GM12878 (cell line): ENCODE results near the gene TOMM6. TPM values are rescaled to one million over a fixed set of nuclear protein-coding genes. Genes with fewer than 3 reads are reported as not detected.

ENCODE experiments used
- ATAC-seq: fragments of 200-7000 bp; cut with Tn5 transposase; 3 replicates; pipeline ENCODE4 v1.9.1; 2020; ENCODE audit warnings: mild to moderate bottlenecking, moderate library complexity
- Bru-seq: library from RNA; stranded (reverse); fragments of 400-500 nt; gene quantifications from one replicate; lab custom pipeline; 2021; lab: Mats Ljungman, UMichigan
- BruChase-seq, 2 experiments: library from RNA; stranded (reverse); fragments of 400-500 nt; gene quantifications; one replicate each; lab custom pipeline; 2021; lab: Mats Ljungman, UMichigan
- BruUV-seq: library from RNA; stranded (reverse); fragments of 400-500 nt; replicated peaks from 2 replicates; lab custom pipeline; 2021; lab: Mats Ljungman, UMichigan
- CTCF ChIA-PET: fragments of 300-600 bp; sonication (Branson Sonifier 250); formaldehyde crosslinking; extraction: SDS; loops from one replicate; lab custom pipeline; 2021; ENCODE audit warnings: inconsistent platforms; lab: Yijun Ruan, JAX
- POLR2A ChIA-PET: fragments of 350-600 bp; formaldehyde crosslinking; extraction: SDS; loops from one replicate; lab custom pipeline; 2021; ENCODE audit warnings: inconsistent platforms; lab: Charles Lee
- RAD21 ChIA-PET: fragments of 300-600 bp; sonication (Branson Sonifier 250); formaldehyde crosslinking; loops from one replicate; lab custom pipeline; 2023; ENCODE audit warnings: antibody characterized with exemption; ENCODE audit not compliant: unreplicated experiment; lab: Charles Lee
- SMC1A ChIA-PET: fragments of 300-600 bp; sonication (Branson Sonifier 250); formaldehyde crosslinking; loops from one replicate; lab custom pipeline; 2023; ENCODE audit not compliant: unreplicated experiment, uncharacterized antibody; lab: Charles Lee
- DNase-seq: peaks from one replicate; pipeline ENCODE4 v3.0.0-alpha.2; 2011; ENCODE audit warnings: low read depth, low spot score
- FAIRE-seq: peaks from 3 replicates; lab custom pipeline; 2011; peaks lifted over from hg19 to GRCh38; lab: Jason Lieb, UNC
- H2AFZ ChIP-seq: 2 replicates; pipeline ENCODE4 v1.6.0; 2011; ENCODE audit warnings: low read depth, low read length, control low read depth; ENCODE audit not compliant: control insufficient read depth
- H3K27ac ChIP-seq: 2 replicates; pipeline ENCODE4 v1.5.1; 2011; ENCODE audit warnings: control low read depth; ENCODE audit not compliant: control insufficient read depth, insufficient read depth
- H3K27me3 ChIP-seq, 2 experiments: replicated peaks in 1 of 2; 2 replicates each; pipeline versions ENCODE4 v1.6.0 to v1.6.1; 2011; ENCODE audit warnings: low read length in 1 of 2; ENCODE audit not compliant: control insufficient read depth in 2 of 2, insufficient read depth in 2 of 2
- H3K36me3 ChIP-seq, 2 experiments: 2 replicates each; pipeline ENCODE4 v1.5.1; 2011; ENCODE audit warnings: low read length in 1 of 2; ENCODE audit not compliant: control insufficient read depth in 2 of 2, insufficient read depth in 2 of 2
- H3K4me1 ChIP-seq: 2 replicates; pipeline ENCODE4 v1.6.1; 2011; ENCODE audit warnings: mild to moderate bottlenecking, low read length, moderate library complexity, mixed read lengths; ENCODE audit not compliant: control insufficient read depth, insufficient read depth
- H3K4me2 ChIP-seq: 2 replicates; pipeline ENCODE4 v1.6.0; 2011; ENCODE audit warnings: control low read depth; ENCODE audit not compliant: control insufficient read depth, insufficient read depth
- H3K4me3 ChIP-seq: fragments of 200-600 bp; sonication (generic); 2 replicates; pipeline ENCODE4 v1.5.1; 2016
- H3K79me2 ChIP-seq: 2 replicates; pipeline ENCODE4 v1.6.0; 2011; ENCODE audit warnings: low read length; ENCODE audit not compliant: control insufficient read depth, insufficient read depth
- H3K9ac ChIP-seq: 2 replicates; pipeline ENCODE4 v1.8.0; 2011; ENCODE audit warnings: low read length, control low read depth, mixed read lengths; ENCODE audit not compliant: control insufficient read depth, insufficient read depth
- H3K9me3 ChIP-seq: replicated peaks from 3 replicates; pipeline ENCODE4 v1.5.1; 2011; ENCODE audit warnings: mild to moderate bottlenecking, low read length; ENCODE audit not compliant: control insufficient read depth, insufficient read depth
- H4K20me1 ChIP-seq: 2 replicates; pipeline ENCODE4 v1.6.0; 2011; ENCODE audit not compliant: control insufficient read depth, insufficient read depth
- FOXM1 ChIP-seq: IDR thresholded peaks from 2 replicates; pipeline ENCODE4 v1.6.1; 2012; ENCODE audit warnings: low read depth, mild to moderate bottlenecking, inconsistent platforms, low read length, moderate library complexity
- HSF1 ChIP-seq: fragments of 150-350 bp; IDR thresholded peaks from 2 replicates; pipeline ENCODE4 v1.6.1; 2014; ENCODE audit warnings: mild to moderate bottlenecking, low read depth, low read length
- MAX ChIP-seq: IDR thresholded peaks from 2 replicates; pipeline ENCODE4 v1.6.1; 2012; ENCODE audit warnings: low read depth, low read length, improper control_type of control experiment
- MEF2B ChIP-seq: fragments of 450-650 bp; IDR thresholded peaks from 2 replicates; pipeline ENCODE4 v1.6.1; 2018; ENCODE audit warnings: mild to moderate bottlenecking, moderate library complexity; ENCODE audit not compliant: partially characterized antibody, poor library complexity, severe bottlenecking
- NRF1 ChIP-seq: conservative IDR thresholded peaks from 2 replicates; pipeline ENCODE4 v1.6.1; 2011; ENCODE audit warnings: mild to moderate bottlenecking, low read depth, low read length, improper control_type of control experiment
- SMAD5 ChIP-seq: IDR thresholded peaks from 2 replicates; pipeline ENCODE4 v1.6.1; 2016; ENCODE audit warnings: antibody characterized with exemption, low read depth
- WRNIP1 ChIP-seq: IDR thresholded peaks from 2 replicates; pipeline ENCODE4 v1.6.1; 2011; ENCODE audit warnings: low read depth, low read length, improper control_type of control experiment, borderline replicate concordance
- YBX1 ChIP-seq: fragments of 450-650 bp; IDR thresholded peaks from 2 replicates; pipeline ENCODE4 v1.6.1; 2016; ENCODE audit warnings: antibody characterized with exemption
- ZSCAN29 ChIP-seq: fragments of 450-650 bp; IDR thresholded peaks from 2 replicates; pipeline ENCODE4 v1.6.1; 2017; ENCODE audit warnings: mild to moderate bottlenecking, moderate library complexity
- WGBS: methylation state at CpG from one replicate; pipeline ENCODE4 v1.1.6; 2016; ENCODE audit warnings: low lambda C conversion rate; ENCODE audit not compliant: insufficient replicate concordance, insufficient coverage; ENCODE audit errors: missing lambda C conversion rate; 5-methylcytosine and 5-hydroxymethylcytosine counted together
- in situ Hi-C: fragments of 300-500 bp; cut with MboI; formaldehyde crosslinking; loops from 9 replicates; pipeline ENCODE4 v1.14.3; 2018; ENCODE audit warnings: mixed read lengths
- intact Hi-C: fragments of 100-400 bp; cut with micrococcal nuclease; formaldehyde crosslinking; loops from one replicate; pipeline ENCODE4 v1.14.2; 2022; ENCODE audit not compliant: unreplicated experiment
- long read RNA-seq, 2 experiments: library from polyadenylated mRNA; unstranded; transcript quantifications; one replicate each; pipeline ENCODE4 v2.0.0, GENCODE V29; 2019 to 2020
- polyA minus RNA-seq, 3 experiments: library from RNA; depleted of rRNA, polyadenylated mRNA; stranded (reverse); fragments of >200 nt; gene quantifications; 2 replicates each; pipeline ENCODE4 v1.2.3, GENCODE V29; 2011
- polyA plus RNA-seq, 11 experiments: library from polyadenylated mRNA; depleted of rRNA in 4 of 11; unstranded in 6 of 11; stranded (reverse) in 5 of 11; fragments of >200 nt; fragmentation: Nextera tagmentation in 4 of 11; fragmentation: Illumina TruSeq in 1 of 11; extraction: Ambion mirVana in 4 of 11; extraction: Trizol in 1 of 11; gene quantifications; 1 replicate in 1 of 11; 2 replicates in 10 of 11; pipeline versions ENCODE4 v1.2.1 to v1.2.3, GENCODE V29; 2011 to 2016; ENCODE audit warnings: inconsistent platforms in 2 of 11, missing spikeins in 2 of 11, low read depth in 1 of 11
- total RNA-seq, 4 experiments: library from RNA; depleted of rRNA in 3 of 4; stranded (reverse); fragments of >200 nt in 3 of 4; fragmentation: Illumina TruSeq in 1 of 4; extraction: Trizol in 1 of 4; gene quantifications; 2 replicates each; pipeline versions ENCODE4 v1.2.1 to v1.2.3, GENCODE V29; 2013 to 2021
- TF ChIP-seq, protein P1 (sequence below): fragments of 450-650 bp; IDR thresholded peaks from 2 replicates; pipeline ENCODE4 v1.6.1; 2016; ENCODE audit warnings: mild to moderate bottlenecking
- TF ChIP-seq, protein P2 (sequence below): IDR thresholded peaks from 2 replicates; pipeline ENCODE4 v1.6.1; 2012; ENCODE audit warnings: low read depth, low read length, improper control_type of control experiment

TOMM6 gene
- total RNA-seq (2013; cell fraction: nucleolus; rRNA removed) = 7.2 and 14.7 TPM in 2 replicates
- 206 TPM in 2 replicates for total RNA-seq (2014; rRNA removed)
- 290 and 315 TPM in 2 replicates for total RNA-seq (2014; rRNA removed; fragmentation: Illumina TruSeq; extraction: Trizol)
- total RNA-seq (2021) = 262 and 265 TPM in 2 replicates
- polyA plus RNA-seq (2011; ENCODE audit: low read depth) = 531 TPM
- polyA plus RNA-seq (2011; rRNA removed) = 288 and 289 TPM in 2 replicates
- polyA plus RNA-seq (2011; cell fraction: cytosol; rRNA removed) = 273 and 455 TPM in 2 replicates
- polyA plus RNA-seq (2011; cell fraction: nucleus; rRNA removed) = 92.9 and 97.2 TPM in 2 replicates
- polyA plus RNA-seq (2012) = 285 and 314 TPM in 2 replicates
- 746 and 940 TPM in 2 replicates for polyA plus RNA-seq (2014; fragmentation: Illumina TruSeq; extraction: Trizol)
- polyA plus RNA-seq (2014; fragmentation: Nextera tagmentation; extraction: Ambion mirVana) = 100 to 1,000 TPM; 653 to 729 TPM
- 283 and 357 TPM in 2 replicates for polyA plus RNA-seq (2014; rRNA removed)
- polyA plus RNA-seq (2016; fragmentation: Nextera tagmentation; extraction: Ambion mirVana) = 100 to 1,000 TPM; 538 to 566 TPM
- polyA minus RNA-seq (2011; rRNA and poly(A)+ RNA removed) = 71.8 and 90.6 TPM in 2 replicates
- 23.6 and 24.3 TPM in 2 replicates for polyA minus RNA-seq (2011; cell fraction: cytosol; rRNA and poly(A)+ RNA removed)
- 13.2 and 14.3 TPM in 2 replicates for polyA minus RNA-seq (2011; cell fraction: nucleus; rRNA and poly(A)+ RNA removed)
- Bru-seq, nascent RNA = percentile 96 among the genes with signal in this experiment
- percentile 98 among the genes with signal in this experiment for BruChase-seq, experiment 1, labeled RNA remaining after a 6-hour chase
- percentile 95 among the genes with signal in this experiment for BruChase-seq, experiment 2, labeled RNA remaining after a 2-hour chase
- long read RNA-seq, experiment 1, transcript TOMM6-201 (3 exons, 595 nt) = major isoform, 62 of 81 reads
- long read RNA-seq, experiment 1, transcript TOMM6-202 (3 exons, 637 nt) = minor isoform, 19 of 81 reads
- long read RNA-seq, experiment 1, partial matches to known transcripts = 0 of 81 reads
- long read RNA-seq, experiment 1, other reads (novel, unspliced or antisense) = 0 of 81 reads
- long read RNA-seq, experiment 2, transcript TOMM6-201 (3 exons, 595 nt) = major isoform, 166 of 222 reads
- long read RNA-seq, experiment 2, transcript TOMM6-202 (3 exons, 637 nt) = minor isoform, 54 of 222 reads
- long read RNA-seq, experiment 2, partial matches to known transcripts = 0 of 222 reads
- long read RNA-seq, experiment 2, other reads (novel, unspliced or antisense) = 2 of 222 reads

GRCh38 chr6:41787219-41787917, at the start of gene TOMM6:
Gene TOMM6 (plus strand): TSS chr6:41787694. CDS start chr6:41787698, 4 bp downstream.
- peak within 1 kb of the TSS; percentile 96 for H2AFZ ChIP-seq
- ChIA-PET CTCF (interaction anchor here (0.5 to 8.3 kb wide), 22 partner anchors 11 to 1105 kb away, joined by 3 to 141 read pairs (median 4); partner anchors contain the start of genes BYSL, MED20 and TAF8), SMC1A (interaction anchor here (1.1 to 5.6 kb wide), 4 partner anchors 134 to 261 kb away, joined by 4 to 54 read pairs (median 13); partner anchors contain the start of genes BYSL and MED20), RAD21 (interaction anchor here (0.6 to 5.0 kb wide), 9 partner anchors 9 to 261 kb away, joined by 3 to 80 read pairs (median 3); partner anchors contain the start of genes BYSL, MED20 and USP49), POLR2A (interaction anchor here (0.6 to 3.9 kb wide), 8 partner anchors 48 to 1042 kb away, joined by 3 to 30 read pairs (median 3); partner anchors contain the start of genes BYSL and MED20)
- intact Hi-C loops = loop anchor here (1.0 to 5.0 kb wide), 6 partner anchors 53 to 775 kb away; partner anchors contain the start of genes BYSL, MED20, TFEB and UBR2
- ATAC-seq (peak; percentile 90), FAIRE-seq (peak; percentile 98), DNase-seq (peak; percentile 77)
- H4K20me1 ChIP-seq = no peaks in the 10 kb centered on the region
- H3K27me3 ChIP-seq = no peaks in the 10 kb centered on the region
- peak within 1 kb of the TSS; percentile 98 for H3K4me2 ChIP-seq
- peak within 1 kb of the TSS; percentile 100 for H3K4me3 ChIP-seq
- H3K9me3 ChIP-seq = no peaks in the 10 kb centered on the region
- no TSS peak for BruUV-seq
- peak within 1 kb of the TSS; percentile 93 for H3K27ac ChIP-seq
- peak within 1 kb of the TSS; percentile 94 for H3K9ac ChIP-seq
- peaks cover 5 to 18% of the 10 kb centered on the region in 2 experiments for H3K36me3 ChIP-seq
- WGBS = under 1% methylated on average over 55 of the region's 55 CpGs
- H3K79me2 ChIP-seq = peaks cover 25% of the 10 kb centered on the region
- in situ Hi-C loops = loop anchor here (5.0 kb wide), 1 partner anchor 255 kb away; no protein-coding TSS in a partner anchor
- H3K4me1 ChIP-seq = peaks cover 22% of the 10 kb centered on the region
- TF ChIP-seq MAX = peak; percentile 61; the same call in 1 of the 2 replicates
- TF ChIP-seq MEF2B = peak; percentile 25
- no peak; the same call in 1 of the 2 replicates for TF ChIP-seq WRNIP1
- TF ChIP-seq ZSCAN29 = no peak
- TF ChIP-seq SMAD5 = peak; percentile 76; the same call in 1 of the 2 replicates
- TF ChIP-seq, protein P1, sequence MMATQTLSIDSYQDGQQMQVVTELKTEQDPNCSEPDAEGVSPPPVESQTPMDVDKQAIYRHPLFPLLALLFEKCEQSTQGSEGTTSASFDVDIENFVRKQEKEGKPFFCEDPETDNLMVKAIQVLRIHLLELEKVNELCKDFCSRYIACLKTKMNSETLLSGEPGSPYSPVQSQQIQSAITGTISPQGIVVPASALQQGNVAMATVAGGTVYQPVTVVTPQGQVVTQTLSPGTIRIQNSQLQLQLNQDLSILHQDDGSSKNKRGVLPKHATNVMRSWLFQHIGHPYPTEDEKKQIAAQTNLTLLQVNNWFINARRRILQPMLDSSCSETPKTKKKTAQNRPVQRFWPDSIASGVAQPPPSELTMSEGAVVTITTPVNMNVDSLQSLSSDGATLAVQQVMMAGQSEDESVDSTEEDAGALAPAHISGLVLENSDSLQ = peak; percentile 62
- peak; percentile 70; the same call in 1 of the 2 replicates for TF ChIP-seq HSF1
- no peak for TF ChIP-seq NRF1
- 0 out of 2 replicates have a peak, but pooled peaks have one; percentile 44 for TF ChIP-seq FOXM1
- TF ChIP-seq YBX1 = no peak
- TF ChIP-seq, protein P2, sequence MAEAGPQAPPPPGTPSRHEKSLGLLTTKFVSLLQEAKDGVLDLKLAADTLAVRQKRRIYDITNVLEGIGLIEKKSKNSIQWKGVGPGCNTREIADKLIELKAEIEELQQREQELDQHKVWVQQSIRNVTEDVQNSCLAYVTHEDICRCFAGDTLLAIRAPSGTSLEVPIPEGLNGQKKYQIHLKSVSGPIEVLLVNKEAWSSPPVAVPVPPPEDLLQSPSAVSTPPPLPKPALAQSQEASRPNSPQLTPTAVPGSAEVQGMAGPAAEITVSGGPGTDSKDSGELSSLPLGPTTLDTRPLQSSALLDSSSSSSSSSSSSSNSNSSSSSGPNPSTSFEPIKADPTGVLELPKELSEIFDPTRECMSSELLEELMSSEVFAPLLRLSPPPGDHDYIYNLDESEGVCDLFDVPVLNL = no peak
